GM18868 (cell line): Measurements from ENCODE around the gene TCEAL5.
"Not testable (repeated sequence)": the region's sequence is repeated elsewhere in the genome, so short reads cannot be mapped to it uniquely, and the experiment has no call there.

Source experiments
- ATAC-seq: cut with Tn5 transposase; IDR thresholded peaks from one replicate; pipeline ENCODE4 v1.9.1; 2021; ENCODE audit warnings: mild to moderate bottlenecking, moderate library complexity; ENCODE audit not compliant: unreplicated experiment

The TCEAL5 gene

DNA sequence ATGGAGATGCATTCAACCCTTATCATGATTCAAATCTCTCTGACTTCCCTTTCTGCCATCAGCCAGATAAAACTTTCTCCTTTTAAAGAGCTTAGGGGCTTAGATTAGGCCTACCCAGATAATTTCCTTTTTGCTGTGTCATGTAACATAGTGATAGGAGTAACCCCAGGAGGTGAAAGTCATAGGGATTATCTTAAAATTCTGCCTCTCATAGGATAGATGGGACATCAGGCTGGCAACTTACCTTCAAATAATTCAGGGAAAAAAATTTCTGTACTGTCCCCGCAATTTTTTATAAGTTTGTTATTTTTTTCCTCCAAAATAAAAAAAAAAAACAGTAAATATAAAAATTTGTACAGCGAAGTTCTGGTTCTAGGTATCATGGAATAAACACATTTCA lies 40.9 kb downstream of the TCEAL5 start:
- ATAC-seq, result not testable (repeated sequence)

- ATAC-seq, result no peak
Measured at GRCh38 chrX:103234869-103235268, 41.7 kb downstream of the TCEAL5 start.

DNA sequence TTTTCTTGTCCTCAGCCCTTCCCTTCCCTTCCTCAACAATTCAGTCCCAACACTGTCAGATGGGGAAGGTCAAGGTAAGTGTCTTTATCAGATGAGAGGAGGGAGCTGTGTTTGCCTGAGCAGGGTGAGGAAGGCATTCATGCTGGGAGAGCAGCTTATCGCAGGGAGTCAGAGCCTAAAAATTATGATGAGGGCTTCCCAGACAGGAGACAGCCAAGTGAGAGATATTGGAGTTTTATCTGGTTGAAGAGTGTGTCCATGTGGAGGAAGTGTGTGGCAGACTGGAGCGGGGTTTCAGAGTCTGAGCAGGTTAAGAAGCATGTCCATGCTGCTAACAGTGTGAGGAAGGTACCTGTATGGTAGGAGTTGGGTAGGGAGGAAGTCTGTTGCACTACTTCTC lies 43.3 kb downstream of the TCEAL5 start:
- ATAC-seq, result no peak

DNA sequence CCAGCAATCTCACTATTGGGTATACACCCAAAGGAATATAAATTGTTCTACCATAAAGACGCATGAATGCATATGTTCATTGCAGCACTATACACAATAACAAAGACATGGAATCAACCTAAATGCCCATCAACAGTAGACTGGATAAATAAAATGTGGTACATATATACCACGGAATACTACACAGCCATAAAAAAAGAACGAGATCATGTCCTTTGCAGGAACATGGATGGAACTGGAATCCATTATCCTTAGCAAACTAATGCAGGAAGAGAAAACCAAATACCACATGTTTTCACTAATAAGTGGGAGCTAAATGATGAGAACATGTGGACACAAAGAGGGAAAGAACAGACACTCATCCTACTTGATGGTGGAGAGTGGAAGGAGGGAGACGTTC lies 50.6 kb downstream of the TCEAL5 start:
- ATAC-seq, result not testable (repeated sequence)
